GM19438 (cell line): Measurements from ENCODE around the gene MAPK4.

Experiments
- ATAC-seq: cut with Tn5 transposase; IDR thresholded peaks from one replicate; pipeline ENCODE4 v1.9.1; 2021; ENCODE audit warnings: low read depth; ENCODE audit not compliant: unreplicated experiment

The MAPK4 gene

DNA sequence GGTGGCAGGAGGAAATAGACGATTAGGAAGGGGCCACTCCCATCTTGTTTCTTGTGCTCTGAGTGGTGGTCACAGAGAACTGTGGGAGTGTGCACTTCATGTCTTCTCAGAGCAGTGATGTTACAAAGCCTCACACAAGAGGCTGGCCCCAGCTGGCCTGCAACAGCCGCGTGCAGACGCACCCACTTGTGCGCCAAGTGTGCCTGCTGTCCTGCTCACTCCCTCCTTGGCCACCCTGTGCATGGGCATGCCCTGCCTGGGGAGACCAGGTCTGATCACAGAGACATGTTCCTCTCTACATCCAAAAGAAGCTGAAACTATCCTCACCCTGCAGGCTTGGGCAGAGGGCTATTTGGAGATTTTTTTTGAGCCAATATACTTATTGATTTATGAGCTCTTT is 151.5 kb downstream of the MAPK4 start:
- no peak for ATAC-seq

DNA sequence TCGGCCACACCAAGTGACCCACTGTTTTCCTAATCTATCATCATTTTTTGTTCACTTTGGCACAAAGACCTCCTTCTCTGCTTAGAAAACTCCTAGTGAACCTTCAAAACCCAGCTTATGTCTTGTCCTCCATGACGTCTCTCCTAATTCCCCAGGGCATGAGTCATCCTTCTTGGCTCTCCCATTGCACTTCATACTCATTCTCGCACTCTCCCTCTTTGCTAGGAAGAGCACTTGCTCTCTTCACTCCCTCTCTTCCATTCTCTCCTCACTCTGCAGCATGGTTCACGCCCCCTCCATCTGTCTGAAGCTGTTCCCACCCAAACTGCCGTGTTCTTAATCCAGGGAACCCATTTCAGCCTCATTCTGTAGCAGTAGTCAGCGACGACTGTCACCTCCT is 156.0 kb downstream of the MAPK4 start:
- no peak for ATAC-seq

DNA sequence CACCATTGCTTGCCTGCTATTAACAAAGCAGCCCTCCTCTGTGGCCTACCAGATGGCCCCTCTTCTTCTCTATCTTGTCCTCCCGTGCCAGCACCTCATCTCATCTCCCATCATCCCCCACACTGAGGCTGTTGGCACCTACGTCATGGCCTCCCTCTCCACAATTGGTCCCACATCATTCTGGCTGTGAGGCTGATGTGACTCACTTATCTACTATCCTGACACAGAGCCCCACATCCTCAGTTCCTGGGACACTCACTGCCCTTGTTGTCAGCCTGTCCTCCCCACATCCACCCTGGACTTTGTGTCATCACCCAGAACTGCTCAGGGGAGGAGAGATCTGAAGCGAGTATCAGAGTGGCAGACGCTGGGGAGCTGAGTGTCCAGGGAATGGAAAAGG is 157.0 kb downstream of the MAPK4 start:
- no peak for ATAC-seq

DNA sequence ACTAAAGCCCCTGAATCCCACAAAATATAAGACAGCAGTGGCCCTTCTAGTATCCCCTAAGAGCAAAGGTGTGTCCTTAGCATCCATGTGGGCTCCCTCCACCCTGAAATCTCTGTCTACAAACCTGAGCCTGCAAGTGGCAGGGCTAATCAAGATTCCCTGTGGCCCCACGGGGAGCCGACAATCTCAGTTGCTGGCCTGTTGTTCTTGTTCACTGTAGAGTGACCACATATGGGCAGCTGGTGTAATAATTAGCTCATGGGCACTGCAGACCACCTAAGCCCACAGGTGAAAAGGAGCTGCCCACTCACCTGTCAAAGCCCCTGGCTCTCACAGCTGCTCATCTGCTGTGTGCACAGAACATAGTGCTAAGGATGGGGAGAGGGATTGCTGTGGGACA is 157.7 kb downstream of the MAPK4 start:
- no peak for ATAC-seq

DNA sequence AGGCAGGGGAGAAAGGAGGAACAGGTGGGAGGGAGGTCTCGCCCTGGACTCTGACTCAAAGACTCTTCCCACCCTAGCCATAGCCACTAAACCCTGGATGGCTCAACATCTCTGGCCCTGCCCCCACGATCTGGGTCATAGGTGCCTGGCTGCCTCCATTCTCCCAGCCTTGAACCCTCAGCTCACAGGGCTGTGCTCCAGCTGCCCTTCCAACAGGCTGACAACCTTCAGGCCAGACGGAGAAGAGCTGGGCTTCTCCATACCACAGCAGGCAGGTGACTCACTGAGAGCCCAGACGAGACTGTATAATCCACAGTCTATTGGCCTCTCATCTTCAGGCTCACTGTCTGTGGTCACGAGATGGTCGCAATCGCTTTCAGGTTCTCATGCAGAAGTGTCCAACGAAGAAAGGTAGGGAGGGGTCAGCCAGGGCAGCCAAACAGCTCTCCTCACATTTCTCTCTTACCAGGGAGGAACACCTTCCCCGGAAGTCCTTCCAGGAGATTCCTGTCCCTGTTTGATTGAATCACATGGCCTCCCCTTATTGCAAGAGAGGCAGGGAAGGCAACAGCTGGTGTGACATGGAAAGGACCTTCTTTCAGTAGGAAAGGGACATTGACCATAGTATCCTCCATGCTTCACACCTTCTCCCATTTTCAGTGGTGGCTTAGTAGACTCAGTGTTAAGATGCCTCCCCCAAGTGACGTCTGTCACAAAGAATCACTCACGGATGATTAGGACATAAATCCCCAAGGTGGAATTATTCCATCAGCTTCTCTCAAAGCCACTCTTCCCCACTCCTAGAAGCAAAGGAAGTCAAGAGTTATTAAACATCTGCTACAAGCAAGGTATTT is 159.8 kb downstream of the MAPK4 start:
- no peak for ATAC-seq

DNA sequence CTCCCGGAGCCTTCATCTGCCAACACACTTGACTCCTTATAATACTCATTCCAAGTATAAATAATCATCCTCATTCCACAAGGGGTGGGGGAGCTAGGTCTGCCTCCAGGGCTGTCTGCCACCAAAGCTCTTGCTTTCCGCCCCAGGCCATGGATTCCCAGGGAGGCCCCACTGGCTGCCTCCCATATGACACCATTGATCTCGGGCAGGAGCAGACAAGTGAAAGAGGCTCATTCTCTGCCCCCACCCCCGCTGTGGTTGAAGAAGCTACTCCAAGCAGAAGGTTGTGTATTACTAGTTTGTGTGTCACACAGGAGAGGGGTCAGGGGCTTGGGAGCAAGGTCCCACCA is 160.4 kb downstream of the MAPK4 start:
- no peak for ATAC-seq

DNA sequence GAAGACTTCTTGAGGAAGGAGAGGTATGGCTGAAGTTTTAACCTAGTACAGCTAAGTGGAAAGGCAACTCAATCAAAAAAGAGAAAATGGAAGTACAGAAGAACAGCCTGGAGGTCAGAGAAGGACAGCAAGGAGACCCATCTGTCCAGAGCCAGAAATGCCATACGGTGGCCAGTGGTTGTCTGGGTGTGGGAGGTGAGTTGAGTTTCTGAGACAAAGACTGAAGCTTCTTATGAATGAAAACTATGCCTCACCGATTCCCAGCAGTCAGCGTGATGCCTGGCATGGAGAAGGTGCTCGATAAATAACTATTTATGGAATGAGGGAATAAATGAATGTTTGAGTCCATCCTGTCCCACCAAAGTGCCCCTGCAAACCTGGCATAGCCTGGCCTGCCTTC is 161.1 kb downstream of the MAPK4 start:
- ATAC-seq = no peak

DNA sequence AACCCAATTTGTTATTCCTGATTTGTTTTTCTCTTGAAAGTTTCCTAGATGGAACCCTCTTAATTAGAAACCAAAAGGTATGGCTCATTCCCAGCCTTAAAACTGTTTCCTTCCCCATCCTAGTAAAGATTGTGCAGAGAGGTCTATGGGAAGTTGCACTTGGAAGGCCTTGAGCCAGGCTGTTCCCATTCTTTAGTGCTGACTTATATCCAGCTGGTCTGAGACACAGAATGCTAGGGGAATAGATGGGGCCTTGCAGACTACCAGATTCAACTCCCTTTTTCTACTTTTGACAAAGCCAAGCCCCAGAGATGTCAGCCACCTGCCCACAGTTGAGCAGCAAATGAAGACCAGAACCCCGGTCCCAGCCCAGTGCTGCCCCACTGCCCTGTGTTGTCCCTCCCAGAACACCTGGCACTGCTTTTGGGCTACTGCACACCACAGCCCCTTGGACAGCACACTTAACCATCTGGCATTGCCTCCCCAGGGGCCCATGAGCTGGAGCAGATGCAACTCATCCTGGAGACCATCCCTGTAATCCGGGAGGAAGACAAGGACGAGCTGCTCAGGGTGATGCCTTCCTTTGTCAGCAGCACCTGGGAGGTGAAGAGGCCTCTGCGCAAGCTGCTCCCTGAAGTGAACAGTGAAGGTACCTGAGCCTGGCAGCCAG is 161.7 kb downstream of the MAPK4 start:
- no peak for ATAC-seq

DNA sequence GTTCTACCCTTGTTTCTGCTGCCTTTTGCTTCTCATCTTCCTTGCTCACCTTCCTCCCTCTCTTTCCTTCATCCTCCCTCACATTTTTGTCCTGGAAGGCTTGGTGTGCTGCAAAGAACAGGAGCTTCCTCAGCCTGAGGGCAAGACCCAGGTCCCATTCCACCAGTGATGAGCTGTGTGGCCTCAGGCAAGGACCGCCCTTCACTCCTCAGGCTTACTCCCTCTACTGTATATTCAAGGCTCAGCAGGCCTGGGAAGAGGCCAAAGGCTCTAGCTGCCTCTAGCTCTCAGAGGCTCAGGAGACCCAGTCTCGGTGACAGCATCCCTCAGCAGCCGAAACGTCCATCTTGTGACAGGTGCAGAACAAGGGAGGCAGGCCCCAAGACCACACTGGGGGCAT is 162.4 kb downstream of the MAPK4 start:
- ATAC-seq = no peak

DNA sequence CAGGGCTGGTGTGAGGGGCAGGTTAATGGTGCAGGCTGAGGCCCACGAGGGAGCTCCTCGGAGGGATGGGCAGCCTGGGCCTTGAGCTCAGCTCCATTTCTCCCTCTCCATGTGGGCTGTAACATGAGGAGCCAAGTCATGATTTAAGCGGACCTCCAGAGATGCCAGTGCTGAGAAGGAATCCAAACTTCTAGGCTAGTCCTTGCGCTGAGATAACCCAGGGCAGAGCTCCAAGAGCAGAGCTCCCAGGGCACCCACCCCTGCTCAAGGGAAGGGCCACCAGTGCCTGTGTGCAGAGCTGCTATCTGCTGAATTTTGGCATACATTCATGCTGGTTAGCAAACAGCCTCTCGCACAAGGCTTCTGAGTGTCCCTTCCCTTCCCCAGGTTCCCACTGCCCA is 164.9 kb downstream of the MAPK4 start:
- no peak for ATAC-seq

DNA sequence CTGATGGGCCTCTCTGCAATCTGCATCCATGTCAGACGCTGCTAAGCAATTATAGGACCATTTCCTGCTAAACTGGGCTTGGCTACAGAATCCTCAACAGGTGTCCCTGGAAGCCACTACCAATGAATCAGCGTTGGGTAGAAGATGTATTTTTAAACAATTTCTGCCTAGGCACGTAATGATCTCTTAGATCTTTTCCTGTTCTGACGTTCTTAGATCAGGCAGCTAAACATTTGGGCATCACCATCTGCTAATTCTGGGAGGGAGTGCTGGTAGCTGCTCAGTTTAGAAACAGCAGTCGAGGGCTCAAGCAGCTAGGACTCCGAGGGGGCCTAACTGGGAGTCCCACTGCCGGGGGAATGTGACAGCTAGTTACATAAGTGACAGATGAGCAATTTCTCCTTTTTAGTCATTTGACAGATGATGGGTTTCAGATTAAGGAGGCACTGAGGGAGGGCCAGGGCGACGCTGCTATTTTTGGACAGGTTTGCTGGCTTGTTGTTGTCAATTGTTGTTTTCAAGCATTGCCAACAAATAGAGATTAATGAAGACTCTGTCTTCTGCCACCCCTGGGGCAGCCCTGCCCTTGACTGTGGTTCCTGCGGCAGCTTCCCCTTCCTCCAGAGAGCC is 167.2 kb downstream of the MAPK4 start:
- ATAC-seq = no peak

DNA sequence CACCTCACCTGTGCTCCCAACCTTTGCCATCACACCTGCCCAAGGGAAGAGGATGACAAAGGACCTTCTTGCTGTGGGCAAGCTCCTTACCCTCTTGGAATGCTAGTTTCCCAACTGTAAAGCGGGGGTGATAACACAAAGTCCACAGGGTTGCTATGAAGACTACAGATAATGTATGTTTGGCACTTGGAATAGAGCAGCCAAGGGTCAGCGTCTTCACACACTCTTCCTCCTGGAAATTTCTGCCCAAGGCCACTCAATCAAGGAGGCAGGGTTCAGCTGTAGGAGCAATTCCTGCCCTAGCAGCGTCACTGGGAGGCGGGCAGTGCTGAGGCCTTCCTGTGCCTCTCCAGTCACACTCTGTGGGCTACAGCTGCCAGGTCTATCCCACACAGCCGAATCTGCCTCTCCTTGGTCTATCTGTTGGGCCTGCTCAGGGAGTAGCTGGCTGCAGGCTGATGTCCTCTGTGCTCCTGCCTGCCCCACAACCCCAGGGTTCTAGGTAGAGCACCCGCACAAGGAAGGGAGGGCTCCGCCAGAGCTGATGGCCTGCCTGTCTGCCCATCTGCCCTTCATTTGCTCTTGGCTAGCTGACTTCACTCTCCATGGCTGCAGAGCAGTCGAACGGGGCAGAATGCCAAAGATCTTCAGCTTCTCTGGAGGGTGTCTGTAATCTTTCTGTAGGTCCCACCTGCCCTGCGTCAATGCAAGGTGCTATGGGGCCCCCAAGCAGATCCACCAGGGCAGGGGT is 168.0 kb downstream of the MAPK4 start:
- ATAC-seq = no peak

DNA sequence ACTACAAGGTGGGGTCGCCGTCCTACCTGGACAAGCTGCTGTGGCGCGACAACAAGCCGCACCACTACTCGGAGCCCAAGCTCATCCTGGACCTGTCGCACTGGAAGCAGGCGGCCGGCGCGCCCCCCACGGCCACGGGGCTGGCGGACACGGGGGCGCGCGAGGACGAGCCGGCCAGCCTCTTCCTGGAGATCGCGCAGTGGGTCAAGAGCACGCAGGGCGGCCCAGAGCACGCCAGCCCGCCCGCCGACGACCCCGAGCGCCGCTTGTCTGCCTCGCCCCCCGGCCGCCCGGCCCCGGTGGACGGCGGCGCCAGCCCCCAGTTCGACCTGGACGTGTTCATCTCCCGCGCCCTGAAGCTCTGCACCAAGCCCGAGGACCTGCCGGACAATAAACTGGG is 169.5 kb downstream of the MAPK4 start:
- no peak for ATAC-seq

DNA sequence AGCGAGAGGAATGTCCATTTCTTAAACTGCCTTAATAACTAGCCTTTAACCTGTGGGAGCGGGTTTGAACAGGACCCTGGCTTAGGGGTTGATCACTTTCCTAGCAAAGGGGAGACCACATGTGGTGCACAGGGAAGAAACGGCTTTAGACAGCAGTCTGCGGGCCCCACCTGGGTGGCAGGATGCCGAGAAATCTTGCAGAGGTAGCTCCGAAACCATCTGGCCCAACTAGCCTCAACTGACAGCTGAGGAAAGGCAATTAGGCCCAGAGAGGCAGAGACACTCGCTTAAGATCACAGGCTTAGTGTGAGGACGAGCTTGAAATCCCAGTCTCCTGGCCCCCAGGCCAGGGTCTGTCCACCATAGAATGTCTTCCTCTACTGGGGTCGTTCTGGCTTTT is 170.1 kb downstream of the MAPK4 start:
- no peak for ATAC-seq

DNA sequence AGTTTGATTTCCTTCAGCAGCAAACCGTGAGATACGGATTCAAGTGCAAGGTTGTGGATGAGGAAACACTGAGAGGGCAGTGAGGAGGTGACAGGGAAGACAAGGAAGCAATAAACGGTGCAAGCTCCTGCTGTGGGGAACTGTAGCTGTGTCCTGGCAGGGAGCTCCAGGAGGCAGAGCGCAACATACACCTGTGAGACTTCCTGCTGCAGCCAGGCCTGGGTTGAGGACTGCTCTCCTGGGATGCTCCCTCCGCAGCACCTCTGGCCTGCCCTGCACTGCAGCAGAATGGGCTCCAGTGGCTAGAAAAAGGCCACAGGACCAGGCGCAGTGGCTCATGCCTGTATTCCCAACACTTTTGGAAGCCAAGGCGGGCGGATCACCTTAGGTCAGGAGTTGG is 174.5 kb downstream of the MAPK4 start:
- no peak for ATAC-seq

DNA sequence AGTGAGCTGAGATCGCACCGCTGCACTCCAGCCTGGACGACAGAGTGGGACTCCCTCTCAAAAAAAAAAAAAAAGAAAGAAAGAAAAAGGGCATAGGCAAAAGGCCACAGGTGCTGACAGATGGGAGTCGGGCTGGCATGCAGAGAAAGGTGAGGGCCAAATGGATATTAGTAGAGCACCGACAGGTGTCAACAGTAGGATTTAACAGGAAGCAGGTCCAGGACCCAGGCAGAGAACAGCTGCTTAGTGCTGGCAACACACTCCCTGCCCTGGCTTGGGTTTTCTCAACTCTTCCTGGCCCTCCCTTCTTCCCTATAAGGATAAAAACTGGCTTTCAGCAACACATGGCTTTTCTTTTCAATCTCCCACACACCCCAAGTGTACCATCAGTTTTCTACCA is 175.0 kb downstream of the MAPK4 start:
- no peak for ATAC-seq

DNA sequence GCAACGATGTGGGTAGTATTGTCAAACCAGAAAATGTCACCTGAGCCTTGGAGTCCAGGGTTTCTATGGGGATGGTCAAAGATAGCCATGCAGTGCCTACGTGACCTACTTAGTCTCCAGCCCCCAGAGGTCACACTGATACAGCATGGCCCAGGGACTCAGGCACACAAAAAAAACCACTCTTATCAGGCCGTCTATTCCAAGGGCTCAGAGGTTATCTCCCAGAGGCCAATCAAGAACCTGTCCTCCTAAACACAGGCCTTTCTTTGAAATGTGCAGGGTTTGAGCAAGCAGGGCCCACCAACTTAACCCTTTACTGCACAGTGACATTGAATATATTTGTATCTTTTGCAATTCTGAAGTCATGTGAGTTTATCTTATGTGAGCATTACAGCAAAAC is 177.2 kb downstream of the MAPK4 start:
- ATAC-seq = no peak

DNA sequence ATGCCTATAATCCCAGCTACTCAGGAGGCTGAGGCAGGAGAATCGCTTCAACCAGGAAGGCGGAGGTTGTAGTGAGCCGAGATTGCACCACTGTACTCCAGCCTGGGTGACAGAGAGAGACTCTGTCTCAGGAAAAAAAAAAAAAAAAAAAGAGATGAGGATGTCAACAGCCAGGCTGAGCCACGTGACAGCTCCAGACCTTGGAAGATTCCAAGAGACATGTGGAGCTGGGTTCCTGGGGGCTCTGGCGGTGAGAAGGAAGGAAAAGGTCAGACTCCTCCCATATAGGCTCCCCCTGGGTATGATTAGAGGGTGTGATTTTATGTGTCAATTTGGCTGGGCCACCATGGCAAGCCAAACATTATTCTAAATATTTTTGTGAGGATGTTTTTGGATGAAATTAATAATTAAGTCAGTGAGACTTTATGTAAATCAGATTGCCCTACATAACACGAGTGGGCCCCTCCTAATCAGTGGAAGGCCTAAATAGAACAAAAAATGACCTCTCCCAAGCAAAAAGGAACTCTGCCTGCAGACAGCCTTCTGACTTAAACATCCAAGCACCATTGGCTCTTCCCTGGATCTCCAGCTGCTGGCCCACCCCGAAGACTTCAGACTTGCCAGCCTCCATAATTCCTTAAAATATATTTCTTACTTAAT is 178.3 kb downstream of the MAPK4 start:
- ATAC-seq = no peak

DNA sequence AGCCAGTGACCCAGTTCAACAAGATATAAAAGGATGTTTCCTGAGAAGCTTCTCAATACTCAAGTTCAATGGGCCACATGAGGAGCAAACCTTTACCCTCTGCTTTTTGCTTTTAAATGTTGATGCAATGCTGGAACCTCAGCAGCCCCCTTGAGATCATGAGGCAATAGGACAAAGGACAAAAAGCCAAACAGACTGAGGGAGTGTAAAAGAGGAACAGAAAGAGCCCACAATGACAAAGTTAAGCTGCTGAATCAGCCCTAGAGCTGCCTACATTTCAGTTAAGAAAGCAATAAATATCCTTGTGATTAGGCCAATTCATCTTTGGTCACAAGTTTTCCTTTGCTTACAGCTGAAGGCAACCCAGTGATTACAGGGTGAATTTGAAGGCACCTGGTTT is 183.1 kb downstream of the MAPK4 start:
- no peak for ATAC-seq

DNA sequence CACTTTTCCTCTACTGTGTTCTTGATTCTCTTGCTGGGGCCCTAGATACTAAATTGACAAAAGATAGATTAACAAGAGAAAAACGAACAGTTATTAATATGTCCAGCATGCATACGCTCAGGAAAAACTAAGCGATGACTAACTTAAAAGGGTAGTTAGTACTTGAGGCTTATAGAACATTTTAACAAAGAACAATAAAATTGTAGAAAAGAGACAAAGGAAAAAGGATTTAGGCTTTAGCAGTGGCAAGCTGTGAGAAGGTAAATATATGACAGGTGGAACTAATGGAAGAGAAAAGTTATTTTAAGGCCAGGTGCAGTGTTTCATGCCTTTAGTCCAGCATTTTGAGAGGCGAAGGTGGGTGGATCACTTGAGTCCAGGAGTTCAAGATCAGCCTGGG is 184.4 kb downstream of the MAPK4 start:
- no peak for ATAC-seq

DNA sequence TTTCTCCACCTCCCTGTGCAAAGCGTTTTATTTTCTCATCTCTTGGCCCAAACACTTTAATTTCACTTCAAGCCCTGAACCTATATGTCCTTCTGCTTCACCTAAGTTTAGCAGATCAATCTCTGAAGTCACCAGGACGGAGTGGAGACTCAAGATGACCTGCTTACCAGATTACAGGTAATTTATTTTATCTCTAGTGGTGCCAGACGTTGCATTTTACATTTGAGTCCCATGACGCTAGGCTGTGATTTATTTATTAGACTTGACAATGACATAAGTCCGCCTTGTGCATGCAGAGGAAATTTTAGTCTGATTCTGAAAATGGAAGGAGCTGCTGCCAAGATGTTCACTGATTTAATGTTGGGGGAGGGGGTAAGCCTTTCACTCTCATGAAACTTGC is 186.1 kb downstream of the MAPK4 start:
- no peak for ATAC-seq
